ENCODE results near the gene CARNS1.
"Not testable (repeated sequence)": the region's sequence is repeated elsewhere in the genome, so short reads cannot be mapped to it uniquely, and the experiment has no call there.

Gene CARNS1

DNA sequence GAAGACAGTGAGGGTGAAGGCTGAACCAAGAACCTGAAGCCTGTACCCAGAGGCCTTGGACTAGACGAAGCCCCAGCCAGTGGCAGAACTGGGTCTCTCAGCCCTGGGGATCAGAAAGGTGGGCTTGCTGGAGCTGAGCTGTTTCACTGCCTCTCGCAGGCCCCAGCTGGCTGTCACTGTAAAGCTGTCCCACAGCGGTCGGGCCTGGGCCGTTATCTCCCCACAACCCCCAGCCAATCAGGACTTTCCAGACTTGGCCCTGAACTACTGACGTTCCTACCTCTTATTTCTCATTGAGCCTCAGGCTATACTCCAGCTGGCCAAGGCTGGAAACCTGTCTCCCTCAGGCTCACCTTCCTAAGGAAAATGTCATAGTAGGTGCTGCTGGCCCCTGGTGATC, 17.9 kb upstream of the CARNS1 start:
- DNase-seq: peak; percentile 71

DNA sequence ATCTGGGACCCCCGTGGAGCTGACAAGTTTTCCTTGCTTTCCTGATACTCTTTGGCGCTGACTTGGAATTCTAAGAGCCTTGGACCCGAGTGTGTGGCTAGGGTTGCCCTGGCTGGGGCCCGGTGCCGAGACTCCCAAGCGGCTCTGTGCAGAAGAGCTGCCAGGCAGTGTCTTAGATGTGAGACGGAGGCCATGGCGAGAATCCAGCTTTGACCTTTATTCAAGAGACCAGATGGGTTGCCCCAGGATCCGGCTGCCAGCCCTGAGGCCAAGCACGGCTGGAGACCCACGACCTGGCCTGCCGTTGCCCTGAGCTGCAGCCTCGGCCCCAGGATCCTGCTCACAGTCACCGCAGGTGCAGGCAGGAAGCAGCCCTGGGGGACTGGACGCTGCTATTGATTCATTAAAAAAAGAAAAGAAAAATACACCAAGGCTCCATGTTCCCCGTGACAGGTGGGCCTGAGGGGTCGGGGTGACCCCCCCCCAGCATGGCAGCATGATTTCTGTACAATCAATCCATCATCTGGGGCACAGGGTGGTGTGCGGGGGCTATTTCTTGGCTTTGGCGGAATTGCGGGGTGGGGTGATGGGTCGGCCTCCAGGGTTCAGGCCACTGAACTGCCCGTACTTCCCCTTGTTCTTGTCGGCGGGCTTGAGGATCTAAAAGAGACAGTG, 17.4 kb upstream of the CARNS1 start:
- DNase-seq: no peak

DNA sequence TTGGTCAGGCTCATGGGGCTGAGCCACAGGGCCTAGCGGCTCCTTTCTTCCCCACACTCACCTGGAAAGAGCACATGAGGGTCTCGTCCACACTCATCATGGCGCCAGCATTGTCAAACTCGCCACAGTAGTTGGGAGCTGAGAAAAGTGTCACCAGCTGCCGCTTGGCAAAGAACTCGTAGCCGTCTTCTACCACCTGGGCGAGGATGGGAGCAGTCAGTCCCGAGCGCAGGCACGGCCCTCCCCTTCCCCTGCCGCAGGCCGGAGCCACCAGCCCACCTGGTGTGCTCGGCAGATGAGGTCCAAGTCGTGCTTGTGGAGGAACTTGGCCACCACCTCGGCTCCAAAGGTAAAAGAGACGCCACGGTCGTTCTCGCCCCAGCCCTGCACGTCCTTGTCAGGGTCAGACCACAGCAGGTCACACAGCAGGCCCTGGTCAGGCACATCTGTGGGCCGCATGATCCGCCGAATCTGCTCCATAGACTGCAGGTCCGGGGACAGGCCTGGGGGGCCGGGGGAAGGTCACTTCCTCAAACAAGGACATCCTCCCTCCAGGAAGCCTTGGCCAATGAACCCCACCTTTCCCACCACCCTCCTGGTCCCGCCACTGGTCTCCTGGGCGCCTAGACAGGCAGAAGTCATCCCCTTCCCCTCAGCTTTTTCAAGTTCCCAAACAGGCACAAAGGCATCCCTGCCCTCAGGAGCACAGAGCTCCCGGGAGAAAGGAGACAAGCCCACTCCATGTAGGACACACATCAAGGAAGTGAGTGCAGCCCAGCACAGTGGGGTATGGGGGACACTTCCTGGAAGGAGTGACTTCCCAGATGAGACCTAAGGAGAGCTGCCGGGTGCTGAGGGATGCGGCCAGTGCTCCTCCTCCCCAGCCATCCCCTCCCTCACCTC, 16.6 kb upstream of the CARNS1 start:
- DNase-seq: no peak

DNA sequence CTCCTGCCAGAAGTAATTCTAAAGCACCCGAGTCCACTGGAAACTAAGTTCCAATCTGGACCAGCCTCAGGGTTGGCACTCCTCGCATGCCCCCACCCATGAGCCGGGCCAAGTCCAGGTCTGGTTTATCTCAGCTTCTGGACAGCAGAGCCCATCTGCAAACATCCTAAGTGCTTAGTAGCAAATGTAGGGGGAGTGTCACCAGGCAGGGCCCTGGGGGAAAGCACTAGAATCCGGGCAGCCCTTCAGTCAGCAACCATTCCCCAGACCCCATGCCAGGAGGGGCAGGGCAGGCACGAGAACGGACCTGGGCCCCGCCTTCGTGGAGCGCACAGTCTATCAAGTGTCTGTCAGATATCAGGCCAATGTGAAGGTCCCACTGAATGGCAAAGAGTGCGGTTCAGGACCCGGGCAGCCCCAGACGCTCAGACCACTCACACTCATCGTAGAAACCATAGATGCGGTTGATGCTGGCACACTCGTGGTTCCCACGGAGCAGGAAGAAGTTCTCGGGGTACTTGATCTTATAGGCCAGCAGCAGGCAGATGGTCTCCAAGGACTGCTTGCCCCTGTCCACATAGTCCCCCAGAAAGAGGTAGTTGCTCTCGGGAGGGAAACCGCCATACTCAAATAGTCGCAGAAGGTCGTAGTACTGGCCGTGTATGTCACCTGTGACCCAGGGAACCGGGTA, 15.1 kb upstream of the CARNS1 start:
- peak; percentile 34 for DNase-seq

DNA sequence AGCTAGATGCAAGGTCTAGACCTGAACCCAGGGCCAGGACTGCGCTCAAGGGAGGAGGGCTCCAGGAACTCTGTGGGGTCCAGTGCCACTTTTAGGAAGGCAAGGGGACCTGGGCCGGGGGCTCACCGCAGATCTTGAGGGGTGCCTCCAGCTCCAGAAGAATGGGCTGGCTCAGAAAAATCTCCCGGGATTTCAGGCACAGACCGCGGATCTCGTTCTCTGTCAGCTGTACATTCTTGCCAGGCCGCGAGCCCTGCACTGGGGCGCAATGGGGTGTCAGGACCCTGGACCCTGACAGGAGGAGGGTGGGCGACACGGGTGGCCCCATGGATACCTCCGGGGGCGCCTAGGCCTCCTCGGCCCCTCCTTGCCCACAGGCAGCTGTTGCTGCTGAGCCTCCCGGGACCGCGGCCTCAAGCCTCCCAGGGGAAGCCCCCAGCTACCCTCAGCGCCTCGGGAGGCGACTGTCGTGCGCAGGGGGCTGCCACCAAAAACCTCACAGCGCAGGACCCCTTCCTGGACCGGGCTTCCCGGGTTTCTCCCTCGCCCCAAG, 14.5 kb upstream of the CARNS1 start:
- no peak for DNase-seq

DNA sequence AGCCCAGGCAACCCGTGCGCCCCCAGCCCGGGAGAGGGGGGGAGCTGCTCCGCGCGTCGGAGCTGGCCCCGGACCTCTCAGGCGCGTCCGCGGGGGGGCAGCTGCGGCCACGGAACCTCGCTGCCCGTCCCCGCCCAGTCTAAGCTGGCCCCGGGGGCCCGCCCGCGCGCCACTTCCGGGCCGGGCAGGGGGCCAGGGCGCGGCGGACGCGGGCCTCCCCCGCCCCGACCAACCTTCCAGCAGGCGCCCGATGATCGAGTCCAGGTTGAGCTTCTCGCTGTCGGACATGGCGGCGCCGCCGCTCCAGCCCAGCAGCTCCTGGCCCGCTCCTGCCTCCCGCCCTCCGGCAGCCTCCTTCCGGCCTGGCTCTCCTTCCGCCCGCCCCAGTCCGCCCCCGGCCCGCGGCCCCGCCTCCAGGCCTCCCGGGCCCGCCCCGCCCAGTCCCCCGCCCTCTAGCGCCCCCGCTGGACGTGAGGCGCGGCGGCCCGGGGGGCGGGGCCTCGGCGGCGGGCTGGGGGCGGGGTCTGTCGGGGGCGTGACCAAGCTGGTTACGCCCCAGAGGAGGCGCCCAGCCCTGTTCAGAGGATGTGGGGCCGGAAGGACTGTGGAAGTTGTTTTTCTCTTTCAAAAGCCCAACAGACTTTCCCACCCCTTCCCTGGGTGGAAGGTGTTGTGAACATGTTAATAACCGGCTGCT, 13.8 kb upstream of the CARNS1 start, which contains the start of gene PPP1CA:
PPP1CA (minus strand) TSS at position 364 of the 697 bp plus-strand sequence; CDS start at position 288, 76 bp downstream.
- peak; percentile 96 for DNase-seq

DNA sequence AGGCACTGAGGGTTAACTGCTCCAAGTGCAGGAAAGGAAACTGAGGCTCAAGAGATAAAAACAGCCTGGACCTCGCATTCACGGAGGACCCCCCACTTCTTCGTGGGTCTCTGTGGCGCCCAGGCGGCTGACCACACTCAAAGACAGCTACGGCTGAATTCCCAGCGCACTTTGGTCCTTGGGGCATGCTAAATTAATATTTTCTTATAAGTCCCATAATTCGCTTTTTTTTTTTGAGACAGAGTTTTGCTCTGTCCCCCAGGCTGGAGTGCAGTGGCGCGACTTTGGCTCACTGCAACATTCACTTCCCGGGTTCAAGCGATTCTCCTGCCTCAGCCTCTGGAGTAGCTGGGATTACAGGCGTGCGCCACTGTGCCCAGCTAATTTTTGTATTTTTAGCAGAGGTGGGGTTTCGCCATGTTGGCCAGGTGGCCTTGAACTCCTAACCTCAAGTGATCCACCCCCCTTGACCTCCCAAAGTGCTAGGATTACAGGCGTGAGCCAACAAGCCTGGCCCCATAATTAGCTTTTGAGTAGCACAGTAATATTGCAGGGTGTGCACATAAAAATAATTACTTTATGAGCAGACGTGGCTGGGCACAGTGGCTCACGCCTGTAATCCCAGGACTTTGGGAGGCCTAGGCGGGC, 13.2 kb upstream of the CARNS1 start:
- DNase-seq: not testable (repeated sequence)

DNA sequence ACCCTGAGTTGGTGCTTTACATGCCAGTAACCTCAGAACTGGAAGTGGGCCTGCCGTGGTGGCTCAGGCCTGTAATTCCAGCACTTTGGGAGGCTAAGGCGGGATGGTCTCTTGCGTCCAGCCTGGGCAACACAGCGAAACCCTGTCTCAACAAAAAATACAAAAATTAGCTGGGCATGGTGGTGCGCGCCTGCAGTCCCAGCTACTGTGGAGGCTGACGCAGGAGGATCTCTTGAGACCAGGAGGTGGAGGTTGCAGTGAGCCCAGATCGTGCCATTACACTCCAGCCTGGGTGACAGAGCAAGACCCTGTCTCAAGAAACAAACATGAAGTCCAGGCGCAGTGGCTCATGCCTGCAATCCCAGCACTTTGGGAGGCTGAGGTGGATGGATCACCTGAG, 12.4 kb upstream of the CARNS1 start:
- DNase-seq: not testable (repeated sequence)

DNA sequence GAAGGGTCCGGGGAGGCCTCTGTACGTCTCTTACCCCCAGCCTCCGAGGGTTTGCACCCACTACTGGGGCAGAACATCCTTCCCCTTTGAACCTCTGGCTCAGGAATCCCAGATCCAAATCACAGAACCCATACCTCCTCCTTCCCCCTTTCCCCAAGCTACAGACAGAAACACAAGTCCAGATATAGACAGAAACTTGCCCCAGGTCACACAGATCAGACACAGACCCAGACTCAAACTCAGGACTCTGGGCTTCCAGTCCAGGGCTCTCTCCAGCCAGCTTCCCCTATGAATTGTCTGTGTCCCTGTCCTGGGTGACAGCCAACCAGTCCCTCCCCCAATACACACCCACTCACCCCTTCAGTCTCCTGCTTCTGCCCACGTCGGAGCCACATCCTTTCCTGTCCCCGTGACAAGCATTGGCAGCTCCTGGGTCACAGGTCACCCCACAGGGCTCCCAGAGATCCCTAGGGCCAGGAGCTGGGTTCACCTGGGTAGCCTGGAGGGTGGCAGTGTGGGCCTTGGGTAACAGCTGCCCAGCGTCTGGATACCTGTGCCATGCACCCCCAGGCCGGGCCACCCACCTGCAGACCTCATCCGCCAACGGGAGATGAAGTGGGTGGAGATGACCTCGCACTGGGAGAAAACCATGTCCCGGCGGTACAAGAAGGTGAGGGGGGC, 10.8 kb upstream of the CARNS1 start:
- no peak for DNase-seq

DNA sequence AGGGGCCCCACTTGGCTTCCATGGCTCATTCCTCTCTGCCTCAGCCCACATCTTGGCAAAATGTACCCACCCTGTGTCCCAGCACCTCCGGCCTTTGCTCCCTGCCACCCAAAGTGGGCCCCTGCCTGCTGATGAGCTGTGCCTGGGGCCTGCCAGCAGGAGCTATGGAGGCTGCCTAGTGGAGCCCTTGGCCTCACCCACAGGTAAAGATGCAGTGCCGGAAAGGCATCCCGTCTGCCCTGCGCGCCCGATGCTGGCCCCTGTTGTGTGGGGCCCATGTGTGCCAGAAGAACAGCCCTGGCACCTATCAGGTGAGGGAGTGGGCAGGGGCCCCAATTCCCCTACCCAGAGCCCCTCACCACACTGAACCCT, 10.3 kb upstream of the CARNS1 start:
- DNase-seq: no peak

DNA sequence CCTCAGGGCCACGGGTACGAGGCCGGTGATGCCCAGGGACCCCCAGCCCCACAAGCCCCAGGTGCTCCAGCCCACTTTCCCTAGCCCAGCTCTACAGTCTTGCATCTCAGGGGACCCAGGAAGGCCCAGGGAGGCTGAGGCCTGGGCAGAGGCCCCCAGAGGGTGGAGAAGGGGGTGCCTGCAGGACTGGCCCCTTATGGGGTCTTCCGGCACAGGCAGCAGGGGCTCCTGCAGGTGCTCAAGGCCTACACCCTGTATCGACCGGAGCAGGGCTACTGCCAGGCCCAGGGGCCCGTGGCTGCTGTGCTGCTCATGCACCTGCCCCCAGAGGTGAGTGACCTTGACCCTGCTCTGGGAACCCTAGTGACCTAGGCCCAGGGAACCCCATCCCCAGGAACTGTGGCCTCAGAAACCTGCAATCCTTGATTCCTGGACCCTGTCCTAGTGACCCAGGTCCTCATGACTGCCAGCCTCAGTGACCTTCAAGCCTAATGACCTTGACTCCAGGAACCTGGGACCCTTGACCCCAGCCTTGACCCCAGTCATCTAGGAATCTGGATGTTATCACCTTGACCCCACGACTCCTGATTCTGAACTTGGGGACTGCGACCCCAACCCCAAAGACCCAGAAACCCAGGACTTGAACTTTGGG, 9.7 kb upstream of the CARNS1 start:
- DNase-seq: no peak

DNA sequence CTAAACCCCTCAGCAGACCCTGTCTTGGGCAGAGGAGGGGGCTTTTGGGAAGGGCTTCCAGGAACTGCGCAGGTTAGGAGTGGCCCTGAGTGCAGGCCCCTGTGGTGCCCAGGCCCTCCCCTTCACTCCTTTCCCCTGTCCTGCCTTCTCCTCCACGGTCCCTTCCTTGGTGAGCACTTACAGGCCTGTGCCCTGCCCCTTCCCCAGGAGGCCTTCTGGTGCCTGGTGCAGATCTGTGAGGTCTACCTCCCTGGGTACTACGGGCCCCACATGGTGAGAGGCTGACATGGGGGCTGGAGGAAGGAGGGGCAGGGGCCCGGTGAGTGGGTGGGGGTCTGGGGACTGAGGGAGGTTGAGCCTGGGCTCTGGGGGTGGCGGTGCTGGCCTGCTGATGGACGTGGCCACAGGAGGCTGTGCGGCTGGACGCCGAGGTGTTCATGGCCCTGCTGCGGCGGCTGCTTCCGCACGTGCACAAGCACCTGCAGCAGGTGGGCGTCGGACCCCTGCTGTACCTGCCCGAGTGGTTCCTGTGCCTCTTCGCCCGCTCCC, 9.0 kb upstream of the CARNS1 start:
- DNase-seq: no peak

DNA sequence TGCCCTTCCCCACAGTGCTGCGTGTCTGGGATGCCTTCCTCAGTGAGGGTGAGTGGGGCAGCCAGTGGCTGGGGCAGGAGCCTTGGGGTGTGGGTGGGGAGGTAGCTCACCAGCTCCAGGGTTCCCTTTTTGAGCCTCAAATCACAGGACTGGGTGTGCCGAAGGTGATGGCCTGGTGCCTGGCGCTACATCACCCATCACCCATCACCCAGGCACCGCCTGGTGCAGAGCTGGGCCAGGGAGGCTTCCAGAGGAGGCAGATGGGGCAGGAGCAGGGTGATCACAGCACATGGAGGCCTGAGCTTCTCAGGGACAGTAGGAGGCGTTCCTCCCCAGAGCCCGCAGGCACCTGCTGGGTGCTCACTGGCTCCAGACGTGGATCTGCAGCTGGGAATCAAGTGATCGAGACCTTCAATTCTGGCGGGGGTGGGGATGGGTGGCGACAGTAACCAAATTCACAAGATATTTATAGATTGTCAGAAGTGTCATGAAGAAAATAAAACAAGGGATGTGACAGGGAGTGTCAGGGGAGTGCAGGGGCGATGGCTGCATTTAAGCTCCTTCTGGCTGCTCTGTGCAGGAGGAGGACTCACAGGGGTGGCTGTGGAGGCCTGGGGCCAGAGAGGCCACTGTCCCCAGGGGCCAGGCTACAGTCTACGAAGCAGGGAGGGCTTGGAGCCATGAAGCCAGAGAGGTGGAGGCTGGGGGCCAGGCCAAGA, 8.3 kb upstream of the CARNS1 start:
- no peak for DNase-seq

DNA sequence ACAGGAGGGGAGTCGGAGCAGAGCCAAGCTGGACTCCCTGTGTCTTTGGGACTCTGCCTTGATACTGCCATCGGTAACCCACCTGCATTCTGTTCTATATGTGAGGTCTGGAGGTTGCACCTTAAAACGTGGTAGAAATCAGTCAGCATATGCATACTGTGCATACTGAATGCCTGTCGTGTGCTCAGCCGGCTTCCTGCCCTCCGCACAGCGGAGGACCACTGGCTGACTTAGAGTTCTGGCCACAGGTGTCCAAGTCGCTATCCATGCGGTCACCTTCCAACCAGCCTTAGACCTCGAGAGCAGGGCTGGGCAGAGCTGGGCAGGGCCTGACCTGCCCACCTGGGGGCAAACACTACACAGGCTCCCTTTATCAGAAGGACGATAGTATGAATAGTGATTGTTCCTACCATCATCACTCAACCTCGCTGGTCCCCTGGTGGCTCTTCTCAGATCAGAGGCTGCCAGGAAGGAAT, 7.8 kb upstream of the CARNS1 start:
- no peak for DNase-seq

DNA sequence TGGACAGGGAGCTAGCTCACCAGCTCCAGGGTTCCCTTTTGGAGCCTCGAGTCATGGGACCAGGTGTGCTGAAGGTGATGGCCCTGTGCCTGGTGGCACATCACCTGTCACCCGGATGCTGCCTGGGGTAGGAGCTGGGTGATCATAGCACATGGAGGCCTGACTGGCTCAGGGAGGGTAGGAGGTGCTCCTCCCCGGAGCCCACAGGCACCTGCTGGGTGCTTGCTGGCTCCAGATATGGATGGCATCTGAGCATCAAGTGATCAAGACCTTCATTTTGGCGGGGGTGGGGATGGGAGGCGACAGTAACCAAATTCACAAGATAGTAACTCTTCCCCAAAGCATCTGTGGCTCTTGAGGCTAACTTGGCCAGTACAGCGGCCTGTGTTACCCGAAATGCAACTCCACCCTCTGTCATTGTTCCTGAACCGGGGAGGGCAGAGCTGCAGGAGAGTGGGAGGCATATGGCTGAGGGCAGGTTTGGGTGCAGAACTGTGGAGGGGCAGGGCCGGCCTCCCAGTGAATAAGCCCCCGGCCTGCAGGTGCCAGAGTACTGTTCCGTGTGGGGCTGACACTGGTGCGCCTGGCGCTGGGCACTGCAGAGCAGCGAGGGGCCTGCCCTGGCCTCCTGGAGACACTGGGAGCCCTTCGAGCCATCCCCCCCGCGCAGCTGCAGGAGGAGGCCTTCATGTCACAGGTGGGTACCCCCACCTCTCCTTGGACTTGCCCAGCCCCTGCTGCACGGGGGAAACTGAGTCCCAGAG, 6.9 kb upstream of the CARNS1 start:
- DNase-seq: peak; percentile 62

DNA sequence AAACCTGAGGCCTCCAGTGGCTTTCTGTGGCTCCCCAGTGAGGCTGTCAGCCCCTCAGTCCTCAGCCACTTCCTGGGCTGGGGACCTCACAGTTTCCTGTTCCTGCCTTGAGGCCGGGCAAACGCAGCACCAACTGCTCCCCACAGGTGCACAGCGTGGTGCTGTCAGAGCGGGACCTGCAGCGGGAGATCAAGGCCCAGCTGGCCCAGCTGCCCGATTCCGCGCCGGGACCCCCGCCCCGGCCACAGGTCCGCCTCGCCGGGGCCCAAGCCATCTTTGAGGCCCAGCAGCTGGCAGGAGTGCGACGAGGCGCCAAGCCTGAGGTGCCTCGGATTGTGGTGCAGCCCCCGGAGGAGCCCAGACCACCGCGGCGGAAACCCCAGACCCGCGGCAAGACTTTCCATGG, 6.2 kb upstream of the CARNS1 start:
- DNase-seq: peak; percentile 85

DNA sequence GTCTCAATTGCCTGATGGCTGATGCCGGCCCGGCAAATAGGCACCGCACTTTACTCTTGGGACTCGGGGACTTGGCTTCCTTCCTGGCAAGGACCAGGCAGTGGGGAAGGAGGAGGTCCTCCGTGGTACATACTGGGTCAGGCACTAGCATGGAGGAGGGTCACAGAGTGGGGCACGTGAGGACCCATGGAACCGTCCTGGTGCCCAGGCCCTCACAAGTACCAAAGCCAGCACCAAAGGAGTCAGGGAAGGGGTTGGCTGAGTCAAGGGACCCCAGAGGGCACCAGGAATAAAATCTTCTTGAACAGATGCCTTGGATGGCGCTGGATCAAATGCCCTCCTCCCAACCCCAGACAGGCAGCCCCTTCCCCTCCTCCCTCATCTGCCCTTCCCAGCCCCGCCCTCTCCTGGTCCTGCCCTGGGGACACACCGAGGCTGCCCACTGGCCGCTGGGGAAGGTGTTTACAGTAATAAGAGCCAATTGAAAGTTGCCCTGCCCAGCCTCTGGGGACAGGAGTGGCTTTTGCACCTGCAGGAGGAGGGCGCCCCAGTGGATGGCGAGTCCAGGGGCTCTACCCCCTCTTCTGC, 5.6 kb upstream of the CARNS1 start:
- peak; percentile 42 for DNase-seq

DNA sequence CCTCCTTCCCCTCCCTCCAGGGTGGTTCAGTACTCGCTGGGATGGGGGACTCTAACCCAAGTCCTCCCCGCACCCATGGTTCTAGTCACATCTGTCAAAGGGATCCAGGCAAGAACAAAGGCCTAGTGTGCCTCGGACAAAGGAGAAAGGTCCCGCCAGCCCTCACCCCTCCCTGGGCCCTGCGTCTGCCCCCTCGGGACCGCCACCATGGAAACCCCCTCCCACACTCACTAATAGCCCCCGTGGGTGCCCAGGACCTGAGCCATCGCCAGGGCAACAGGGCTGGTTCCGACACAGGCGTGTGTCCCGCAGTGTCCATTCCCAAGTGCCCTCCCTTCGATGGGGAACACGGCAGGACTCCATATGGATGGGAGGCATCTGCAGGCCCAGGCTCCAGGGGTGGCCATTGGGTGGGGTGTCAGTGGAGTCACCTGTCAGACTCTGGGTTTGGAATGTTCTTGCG, 5.1 kb upstream of the CARNS1 start:
- DNase-seq: no peak
